ENCODE data around the gene RASGRF1.

DNA sequence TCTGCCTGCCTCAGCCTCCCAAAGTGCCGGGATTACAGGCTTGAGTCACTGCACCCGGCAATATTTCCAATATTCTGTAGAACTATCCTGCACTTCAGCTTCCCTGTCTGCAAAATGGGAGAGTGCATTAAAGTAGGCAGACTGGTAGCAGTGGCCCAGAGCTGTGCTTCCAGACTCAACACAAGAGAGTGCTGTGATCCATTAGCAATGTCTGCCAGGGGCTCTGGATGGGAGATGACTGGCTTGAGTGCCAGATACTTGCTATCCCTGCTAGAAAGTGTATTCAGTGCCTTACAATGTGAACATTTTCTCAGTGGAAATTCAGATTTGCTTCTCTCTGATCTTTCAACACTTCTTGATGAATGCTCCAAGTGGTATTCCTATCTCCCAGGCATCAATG lies 80.3 kb downstream of the RASGRF1 start:
- TF ChIP-seq, protein P1, sequence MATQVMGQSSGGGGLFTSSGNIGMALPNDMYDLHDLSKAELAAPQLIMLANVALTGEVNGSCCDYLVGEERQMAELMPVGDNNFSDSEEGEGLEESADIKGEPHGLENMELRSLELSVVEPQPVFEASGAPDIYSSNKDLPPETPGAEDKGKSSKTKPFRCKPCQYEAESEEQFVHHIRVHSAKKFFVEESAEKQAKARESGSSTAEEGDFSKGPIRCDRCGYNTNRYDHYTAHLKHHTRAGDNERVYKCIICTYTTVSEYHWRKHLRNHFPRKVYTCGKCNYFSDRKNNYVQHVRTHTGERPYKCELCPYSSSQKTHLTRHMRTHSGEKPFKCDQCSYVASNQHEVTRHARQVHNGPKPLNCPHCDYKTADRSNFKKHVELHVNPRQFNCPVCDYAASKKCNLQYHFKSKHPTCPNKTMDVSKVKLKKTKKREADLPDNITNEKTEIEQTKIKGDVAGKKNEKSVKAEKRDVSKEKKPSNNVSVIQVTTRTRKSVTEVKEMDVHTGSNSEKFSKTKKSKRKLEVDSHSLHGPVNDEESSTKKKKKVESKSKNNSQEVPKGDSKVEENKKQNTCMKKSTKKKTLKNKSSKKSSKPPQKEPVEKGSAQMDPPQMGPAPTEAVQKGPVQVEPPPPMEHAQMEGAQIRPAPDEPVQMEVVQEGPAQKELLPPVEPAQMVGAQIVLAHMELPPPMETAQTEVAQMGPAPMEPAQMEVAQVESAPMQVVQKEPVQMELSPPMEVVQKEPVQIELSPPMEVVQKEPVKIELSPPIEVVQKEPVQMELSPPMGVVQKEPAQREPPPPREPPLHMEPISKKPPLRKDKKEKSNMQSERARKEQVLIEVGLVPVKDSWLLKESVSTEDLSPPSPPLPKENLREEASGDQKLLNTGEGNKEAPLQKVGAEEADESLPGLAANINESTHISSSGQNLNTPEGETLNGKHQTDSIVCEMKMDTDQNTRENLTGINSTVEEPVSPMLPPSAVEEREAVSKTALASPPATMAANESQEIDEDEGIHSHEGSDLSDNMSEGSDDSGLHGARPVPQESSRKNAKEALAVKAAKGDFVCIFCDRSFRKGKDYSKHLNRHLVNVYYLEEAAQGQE (IDR thresholded peaks at IDR 0.05; ENCODE audit: insufficient replicate concordance, low read depth), result no peak
- TF ChIP-seq, protein P2, sequence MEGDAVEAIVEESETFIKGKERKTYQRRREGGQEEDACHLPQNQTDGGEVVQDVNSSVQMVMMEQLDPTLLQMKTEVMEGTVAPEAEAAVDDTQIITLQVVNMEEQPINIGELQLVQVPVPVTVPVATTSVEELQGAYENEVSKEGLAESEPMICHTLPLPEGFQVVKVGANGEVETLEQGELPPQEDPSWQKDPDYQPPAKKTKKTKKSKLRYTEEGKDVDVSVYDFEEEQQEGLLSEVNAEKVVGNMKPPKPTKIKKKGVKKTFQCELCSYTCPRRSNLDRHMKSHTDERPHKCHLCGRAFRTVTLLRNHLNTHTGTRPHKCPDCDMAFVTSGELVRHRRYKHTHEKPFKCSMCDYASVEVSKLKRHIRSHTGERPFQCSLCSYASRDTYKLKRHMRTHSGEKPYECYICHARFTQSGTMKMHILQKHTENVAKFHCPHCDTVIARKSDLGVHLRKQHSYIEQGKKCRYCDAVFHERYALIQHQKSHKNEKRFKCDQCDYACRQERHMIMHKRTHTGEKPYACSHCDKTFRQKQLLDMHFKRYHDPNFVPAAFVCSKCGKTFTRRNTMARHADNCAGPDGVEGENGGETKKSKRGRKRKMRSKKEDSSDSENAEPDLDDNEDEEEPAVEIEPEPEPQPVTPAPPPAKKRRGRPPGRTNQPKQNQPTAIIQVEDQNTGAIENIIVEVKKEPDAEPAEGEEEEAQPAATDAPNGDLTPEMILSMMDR (IDR thresholded peaks at IDR 0.05; ENCODE audit: insufficient read depth, low read length), result no peak
- TF ChIP-seq POLR2AphosphoS5 (IDR thresholded peaks at IDR 0.05; ENCODE audit: low read depth) (no peak), GABPA (IDR thresholded peaks at IDR 0.05; ENCODE audit: low read depth) (no peak)
